T47D (cell line): Measurements from ENCODE around the gene SPEG.

Experiments
- DNase-seq, 2 experiments: peaks; one replicate each; pipeline versions ENCODE4 v3.0.0 to v3.0.0-alpha.2; 2011 to 2012; ENCODE audit warnings: low read depth in 1 of 2, low spot score in 1 of 2
- JUND ChIP-seq: IDR thresholded peaks from 2 replicates; pipeline ENCODE4 v1.6.1; 2012; ENCODE audit warnings: low read depth
- in situ Hi-C: cut with HindIII; loops from 2 replicates; pipeline ENCODE4 v1.10.0; 2016; ENCODE audit warnings: low sequenced_read_pairs, low pct_unique_long_range_greater_than_20kb

The SPEG gene

GRCh38 chr2:219421323-219421722, 13.3 kb upstream of the SPEG start:
- in situ Hi-C loops: no loop called here
- no peak for DNase-seq
- TF ChIP-seq JUND: no peak

GRCh38 chr2:219422952-219423534, 11.6 kb upstream of the SPEG start:
- TF ChIP-seq JUND: no peak
- no peak for DNase-seq
- in situ Hi-C loops: no loop called here

DNA sequence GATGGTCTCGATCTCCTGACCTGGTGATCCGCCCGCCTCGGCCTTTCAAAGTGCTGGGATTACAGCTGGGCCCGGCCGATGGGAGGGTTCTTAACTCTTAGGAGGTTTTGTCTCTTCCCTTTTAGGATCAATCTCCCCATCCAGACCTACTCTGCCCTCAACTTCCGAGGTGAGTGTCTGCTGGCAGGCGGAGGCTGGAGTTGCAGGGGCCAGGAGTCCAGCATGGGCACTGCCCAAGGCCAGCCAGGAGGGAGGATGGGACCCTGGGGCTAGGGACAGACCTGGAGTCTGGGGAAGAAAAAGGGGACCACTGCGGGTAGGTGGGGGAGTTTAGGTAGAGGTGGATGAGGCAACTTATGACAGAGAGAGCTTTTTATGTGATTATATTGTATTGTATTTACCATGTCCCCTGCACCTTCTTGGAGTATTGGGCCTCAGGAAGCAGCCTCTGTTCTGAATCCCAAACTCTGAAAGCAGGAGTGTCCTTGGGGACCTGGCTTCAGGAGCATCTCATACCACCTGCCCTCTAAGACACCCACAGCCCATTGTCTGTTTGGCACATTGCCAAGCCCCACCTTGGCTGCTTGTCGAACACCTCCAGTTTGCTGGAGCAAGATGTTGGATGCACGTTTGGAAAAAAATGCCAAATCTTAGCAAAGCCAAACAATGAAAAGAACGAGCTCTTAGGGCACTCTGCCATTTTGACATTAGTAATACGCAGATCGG, 10.8 kb upstream of the SPEG start:
- in situ Hi-C loops: no loop called here
- no peak for TF ChIP-seq JUND
- DNase-seq: no peak

DNA sequence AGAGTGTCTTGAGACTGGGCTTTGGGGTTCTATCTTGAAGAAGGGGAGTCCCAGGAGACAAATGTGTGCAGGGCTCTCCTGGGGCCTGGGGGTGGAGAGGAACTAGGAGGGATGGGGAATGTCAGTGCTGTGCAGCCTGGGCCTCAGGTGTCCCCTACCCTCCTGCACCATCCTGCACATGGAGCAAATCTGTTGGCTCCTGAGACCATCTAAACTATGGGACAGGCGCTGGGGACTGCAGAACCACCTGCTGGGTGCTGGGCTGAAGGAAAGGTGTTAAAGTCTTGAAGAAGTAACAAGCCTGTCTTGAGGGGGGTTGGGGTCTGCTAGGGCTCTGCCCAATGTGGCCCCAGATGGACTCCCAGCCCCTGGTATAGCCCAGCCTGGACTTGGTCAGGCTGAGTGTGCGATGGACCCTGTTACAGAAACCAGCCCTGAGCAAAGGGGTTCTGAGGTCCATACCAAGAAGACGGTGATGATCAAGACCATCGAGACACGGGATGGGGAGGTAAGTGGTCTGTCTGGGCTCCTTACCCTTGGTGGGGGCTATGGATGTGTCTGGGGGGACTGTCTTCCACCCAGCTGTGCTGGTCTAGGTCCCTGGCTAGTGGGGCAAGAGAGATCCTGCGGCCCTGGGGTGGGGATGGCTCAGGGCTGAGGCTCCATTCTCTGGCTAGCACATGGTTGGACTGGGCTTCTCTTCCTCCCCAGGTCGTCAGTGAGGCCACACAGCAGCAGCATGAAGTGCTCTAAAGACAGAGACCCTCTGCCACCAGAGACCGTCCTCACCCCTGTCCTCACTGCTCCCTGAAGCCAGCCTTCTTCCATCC, 9.2 kb upstream of the SPEG start:
- TF ChIP-seq JUND: no peak
- no peak for DNase-seq
- in situ Hi-C loops: no loop called here

DNA sequence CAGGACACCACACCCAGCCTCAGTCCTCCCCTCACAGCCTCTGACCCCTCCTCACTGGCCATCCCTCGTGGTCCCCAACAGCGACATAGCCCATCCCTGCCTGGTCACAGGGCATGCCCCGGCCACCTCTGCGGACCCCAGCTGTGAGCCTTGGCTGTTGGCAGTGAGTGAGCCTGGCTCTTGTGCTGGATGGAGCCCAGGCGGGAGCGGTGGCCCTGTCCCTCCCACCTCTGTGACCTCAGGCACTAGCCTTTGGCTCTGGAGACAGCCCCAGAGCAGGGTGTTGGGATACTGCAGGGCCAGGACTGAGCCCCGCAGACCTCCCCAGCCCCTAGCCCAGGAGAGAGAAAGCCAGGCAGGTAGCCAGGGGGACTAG, 8.6 kb upstream of the SPEG start:
- in situ Hi-C loops: no loop called here
- no peak for TF ChIP-seq JUND
- DNase-seq: no peak

DNA sequence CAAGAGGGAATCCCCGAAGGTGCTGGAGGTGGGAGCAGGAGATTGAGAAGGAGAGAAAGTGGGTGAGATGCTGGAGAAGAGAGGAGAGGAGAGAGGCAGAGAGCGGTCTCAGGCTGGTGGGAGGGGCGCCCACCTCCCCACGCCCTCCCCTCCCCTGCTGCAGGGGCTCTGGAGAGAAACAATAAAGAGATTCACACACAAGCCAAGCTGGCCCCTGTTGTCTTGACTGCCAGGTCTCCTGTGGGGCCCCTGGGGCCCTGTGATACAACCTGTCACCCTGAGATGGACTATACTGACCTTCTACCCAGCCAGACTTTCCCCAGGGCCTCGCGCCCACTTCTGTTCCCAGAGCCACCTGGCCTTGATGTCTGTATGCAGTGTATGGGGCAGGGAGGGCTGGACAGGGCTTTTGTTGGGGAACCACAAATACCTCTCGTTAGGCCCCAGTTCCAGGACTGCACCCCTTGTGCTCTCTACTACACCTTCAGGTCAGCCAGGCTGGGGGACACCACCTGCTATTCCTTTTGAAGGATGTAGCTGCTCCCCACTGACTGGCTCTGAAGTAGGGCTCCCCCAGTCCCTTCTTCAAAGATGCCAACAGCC, 8.0 kb upstream of the SPEG start:
- in situ Hi-C loops: no loop called here
- no peak for TF ChIP-seq JUND
- no peak for DNase-seq

DNA sequence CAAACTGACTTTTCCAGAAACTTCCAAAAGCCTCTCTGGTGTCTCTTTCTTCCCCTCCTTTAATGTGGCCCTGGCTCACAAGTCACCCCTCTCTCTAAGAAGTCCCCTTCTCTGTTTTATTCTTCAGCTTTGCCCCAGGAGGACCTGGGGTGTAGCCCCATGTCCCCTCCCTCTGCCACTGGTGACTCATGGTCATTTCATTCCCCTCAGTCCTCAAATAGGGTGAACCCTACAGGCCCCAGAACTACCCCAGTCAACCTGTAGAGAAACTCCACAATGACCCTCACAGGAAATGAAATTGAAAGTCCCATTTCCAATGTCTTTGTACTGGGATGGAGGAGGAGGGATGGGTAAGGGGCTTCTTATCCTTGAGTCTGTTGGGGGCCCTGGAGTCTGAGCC, 6.2 kb upstream of the SPEG start:
- in situ Hi-C loops: no loop called here
- TF ChIP-seq JUND: no peak
- no peak for DNase-seq

GRCh38 chr2:219429958-219430606, 4.6 kb upstream of the SPEG start:
- no peak for DNase-seq
- TF ChIP-seq JUND: no peak
- in situ Hi-C loops: no loop called here

GRCh38 chr2:219430633-219431615, 3.7 kb upstream of the SPEG start:
- DNase-seq: peak; percentile 56 to 65
- TF ChIP-seq JUND: no peak
- in situ Hi-C loops: no loop called here

DNA sequence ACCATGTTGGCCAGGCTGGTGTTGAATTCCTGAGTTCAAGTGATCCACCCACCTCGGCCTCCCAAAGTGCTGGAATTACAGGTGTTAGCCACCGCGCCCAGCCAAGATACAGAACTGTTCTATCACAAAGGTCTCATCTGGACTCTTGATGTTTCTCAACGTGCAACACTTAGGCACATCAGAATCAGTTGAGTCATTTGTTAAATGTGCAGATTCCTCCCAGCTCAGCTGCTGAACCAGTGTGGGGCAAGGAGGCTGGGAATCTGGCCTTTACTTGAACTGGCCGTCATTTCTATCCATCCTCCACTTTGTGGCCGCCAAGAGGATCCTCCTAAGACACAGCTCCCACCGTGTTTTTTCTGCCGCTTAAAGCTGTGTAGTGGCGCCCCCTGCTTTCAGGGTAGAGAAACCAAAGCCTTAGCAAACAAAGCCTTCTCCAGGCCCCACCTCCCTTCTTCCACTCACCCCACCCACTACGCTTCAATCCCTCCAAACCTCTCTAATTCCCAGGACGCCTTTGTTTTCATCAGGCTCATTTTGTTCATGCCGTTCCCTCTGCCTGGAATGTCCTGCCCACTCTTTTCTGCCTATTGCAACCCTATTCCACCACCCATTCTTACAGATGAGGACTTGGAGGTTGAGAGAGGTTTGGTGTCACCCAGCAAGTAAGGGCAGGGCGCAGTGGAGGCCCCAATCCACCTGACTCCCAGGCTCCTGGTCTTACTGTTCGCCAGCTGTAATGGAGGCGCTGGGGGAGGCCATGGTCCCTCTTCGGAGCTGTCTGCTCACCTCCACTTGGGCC, 776 bp upstream of the SPEG start:
- TF ChIP-seq JUND: no peak
- in situ Hi-C loops: no loop called here
- peak in 1 of 2 experiments; percentile 36 for DNase-seq

DNA sequence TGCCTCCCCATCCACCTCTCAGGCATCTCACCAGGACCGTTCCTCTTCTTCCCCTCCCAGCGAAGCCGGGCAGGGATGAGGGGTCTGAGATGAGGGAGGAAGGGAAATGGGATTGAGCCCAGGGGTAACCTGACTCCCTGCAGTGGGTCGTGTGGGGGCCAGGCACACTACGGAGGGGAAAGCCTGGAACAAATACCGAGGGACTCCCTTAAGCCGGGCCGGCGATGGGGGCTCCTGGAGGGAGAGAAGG, 250 bp upstream of the SPEG start:
- DNase-seq: no peak
- in situ Hi-C loops: no loop called here
- no peak for TF ChIP-seq JUND
